Activated naive CD4-positive, alpha-beta T cell treated with anti-CD3 and anti-CD28 coated beads, Interleukin-2, amount 10 ng/mL, durations not matched to agents 7 days and 5 days (primary cell): Measurements from ENCODE around the gene SYT6.

Source experiments
- CTCF ChIA-PET: fragments of 350-600 bp; sonication (Branson Sonifier 250); formaldehyde crosslinking; loops from one replicate; lab custom pipeline; 2021; ENCODE audit warnings: antibody characterized with exemption; lab: Charles Lee
- DNase-seq: peaks from one replicate; pipeline ENCODE4 v3.0.0-alpha.2; 2020
- H3K27ac Mint-ChIP-seq: one replicate; pipeline ENCODE4 v1.8.0; 2021; ENCODE audit warnings: mild to moderate bottlenecking, moderate library complexity, mixed read lengths
- H3K27me3 Mint-ChIP-seq: one replicate; pipeline ENCODE4 v1.8.0; 2021; ENCODE audit warnings: mild to moderate bottlenecking, mixed read lengths
- H3K36me3 Mint-ChIP-seq: one replicate; pipeline ENCODE4 v1.8.0; 2021; ENCODE audit warnings: mixed read lengths
- H3K4me1 Mint-ChIP-seq: one replicate; pipeline ENCODE4 v1.8.0; 2021; ENCODE audit warnings: mixed read lengths
- H3K4me3 Mint-ChIP-seq: one replicate; pipeline ENCODE4 v1.8.0; 2021; ENCODE audit warnings: mild to moderate bottlenecking, moderate library complexity, mixed read lengths
- H3K9me3 Mint-ChIP-seq: one replicate; pipeline ENCODE4 v1.8.0; 2021; ENCODE audit warnings: mixed read lengths

Gene SYT6

DNA sequence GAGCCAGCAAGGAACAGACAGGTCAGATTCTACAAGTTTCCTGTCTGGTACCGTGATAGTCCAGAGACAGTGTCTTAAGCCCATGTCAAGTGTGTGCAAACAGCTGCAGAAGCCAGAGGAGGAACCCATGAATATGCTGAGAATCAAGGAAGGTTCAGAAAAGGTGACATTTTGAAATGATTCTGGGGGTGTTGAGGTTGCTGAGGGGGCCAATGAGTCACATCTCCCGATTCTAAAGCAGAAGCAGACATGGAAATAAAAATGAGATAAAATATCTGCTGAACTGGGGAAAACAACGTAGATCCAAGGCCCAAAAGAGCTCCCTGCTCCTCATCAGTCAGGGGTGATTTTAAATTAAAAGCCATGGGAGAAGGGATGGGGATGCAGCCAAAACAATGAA, 15.8 kb upstream of the SYT6 start:
- peaks cover 8% of the 10 kb centered on the region for H3K27me3 Mint-ChIP-seq
- no peak overlapping the region for H3K4me3 Mint-ChIP-seq
- H3K9me3 Mint-ChIP-seq, result no peaks in the 10 kb centered on the region
- CTCF ChIA-PET, result no interaction called here
- H3K4me1 Mint-ChIP-seq, result no peaks in the 10 kb centered on the region
- no peak overlapping the region for H3K27ac Mint-ChIP-seq
- no peak for DNase-seq
- H3K36me3 Mint-ChIP-seq, result no peaks in the 10 kb centered on the region

DNA sequence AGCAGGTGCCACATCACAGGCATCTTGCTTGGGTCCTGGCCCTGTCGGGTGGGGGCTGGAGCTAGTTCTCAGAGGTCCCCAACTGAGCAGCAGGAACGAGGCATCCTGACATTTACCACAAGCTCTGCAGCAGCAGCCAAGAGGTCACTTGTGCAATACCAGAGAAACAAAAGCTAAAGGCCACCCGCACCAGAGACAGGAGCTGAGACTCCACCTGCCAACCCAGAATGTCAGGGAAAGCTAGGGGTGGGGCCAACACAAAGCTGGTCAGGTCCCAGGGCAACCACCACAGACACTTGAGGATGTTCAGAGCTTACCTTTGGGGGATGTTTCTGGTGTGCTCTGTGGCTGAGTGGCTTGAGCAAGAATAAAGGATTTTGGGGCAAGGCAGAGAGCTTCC, 13.6 kb upstream of the SYT6 start:
- Mint-ChIP-seq H3K27me3 (peaks cover 13% of the 10 kb centered on the region), H3K4me1 (no peaks in the 10 kb centered on the region), H3K36me3 (no peaks in the 10 kb centered on the region), H3K9me3 (no peaks in the 10 kb centered on the region), H3K4me3 (no peak overlapping the region), H3K27ac (no peak overlapping the region)
- no peak for DNase-seq
- CTCF ChIA-PET, result no interaction called here

- no peak for DNase-seq
- no peaks in the 10 kb centered on the region for H3K9me3 Mint-ChIP-seq
- H3K36me3 Mint-ChIP-seq, result no peaks in the 10 kb centered on the region
- H3K4me3 Mint-ChIP-seq, result no peak overlapping the region
- no peak overlapping the region for H3K27ac Mint-ChIP-seq
- H3K4me1 Mint-ChIP-seq, result no peaks in the 10 kb centered on the region
- peaks cover 21% of the 10 kb centered on the region for H3K27me3 Mint-ChIP-seq
- CTCF ChIA-PET, result no interaction called here
Observed at GRCh38 chr1:114164840-114165543, 11.3 kb upstream of the SYT6 start.

DNA sequence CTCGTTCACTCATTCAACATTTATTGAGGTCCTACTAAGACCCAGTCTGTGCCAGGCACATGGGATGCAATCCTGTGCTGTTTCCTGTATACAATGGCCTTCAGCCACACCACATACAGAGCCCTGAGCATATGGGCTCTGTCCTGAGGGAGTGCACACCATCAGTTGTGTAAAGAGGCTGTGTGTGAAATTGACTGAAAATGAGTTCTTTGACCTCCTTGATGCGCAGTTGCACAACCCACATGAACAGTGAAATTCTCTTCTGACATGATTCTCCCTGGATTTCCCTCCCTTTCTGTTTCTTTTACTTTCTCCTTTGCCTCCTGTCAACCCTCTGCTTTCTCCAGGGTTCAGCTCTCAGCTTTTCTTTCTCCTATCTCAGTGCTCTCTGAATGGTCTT, 6.3 kb upstream of the SYT6 start:
- no peak for DNase-seq
- Mint-ChIP-seq H3K27ac (no peak overlapping the region), H3K27me3 (peaks cover 52% of the 10 kb centered on the region), H3K4me1 (no peaks in the 10 kb centered on the region), H3K4me3 (no peak overlapping the region), H3K36me3 (no peaks in the 10 kb centered on the region), H3K9me3 (no peaks in the 10 kb centered on the region)
- CTCF ChIA-PET, result no interaction called here

GRCh38 chr1:114157275-114157660, 3.6 kb upstream of the SYT6 start:
- H3K27ac Mint-ChIP-seq, result no peak overlapping the region
- H3K36me3 Mint-ChIP-seq, result no peaks in the 10 kb centered on the region
- no peak overlapping the region for H3K4me3 Mint-ChIP-seq
- H3K4me1 Mint-ChIP-seq, result peaks cover 8% of the 10 kb centered on the region
- CTCF ChIA-PET, result no interaction called here
- no peak for DNase-seq
- H3K27me3 Mint-ChIP-seq, result peaks cover 74% of the 10 kb centered on the region
- H3K9me3 Mint-ChIP-seq, result no peaks in the 10 kb centered on the region

- Mint-ChIP-seq H3K27ac (no peak overlapping the region), H3K36me3 (no peaks in the 10 kb centered on the region), H3K9me3 (no peaks in the 10 kb centered on the region), H3K27me3 (peaks cover 79% of the 10 kb centered on the region), H3K4me3 (no peak overlapping the region), H3K4me1 (peaks cover 8% of the 10 kb centered on the region)
- DNase-seq, result no peak
- CTCF ChIA-PET, result no interaction called here
Observed at GRCh38 chr1:114156538-114157274, 3.0 kb upstream of the SYT6 start.

GRCh38 chr1:114155706-114156105, 2.0 kb upstream of the SYT6 start:
- H3K4me3 Mint-ChIP-seq, result no peak overlapping the region
- no peak for DNase-seq
- peaks cover 8% of the 10 kb centered on the region for H3K4me1 Mint-ChIP-seq
- H3K36me3 Mint-ChIP-seq, result no peaks in the 10 kb centered on the region
- H3K27ac Mint-ChIP-seq, result no peak overlapping the region
- H3K9me3 Mint-ChIP-seq, result no peaks in the 10 kb centered on the region
- peaks cover 84% of the 10 kb centered on the region for H3K27me3 Mint-ChIP-seq
- CTCF ChIA-PET, result no interaction called here

DNA sequence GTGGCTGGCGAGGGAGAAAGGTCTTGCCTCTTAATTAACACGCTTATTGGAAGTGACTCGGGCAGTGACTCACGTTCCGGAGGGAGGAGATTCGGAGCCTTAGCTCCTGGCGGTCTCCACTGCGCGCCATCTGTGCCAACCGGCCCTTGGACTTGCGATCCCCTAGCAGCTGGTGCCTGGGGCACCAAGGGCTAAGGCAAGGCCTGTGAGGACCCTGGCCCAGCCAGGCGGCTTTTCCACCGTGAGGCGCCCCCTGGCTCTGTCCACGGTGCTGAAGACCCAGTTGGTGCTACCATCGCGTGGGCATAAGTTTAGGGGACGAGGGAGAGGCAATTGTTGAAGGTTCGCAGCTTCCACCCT, 1.3 kb upstream of the SYT6 start:
- CTCF ChIA-PET, result no interaction called here
- no peaks in the 10 kb centered on the region for H3K9me3 Mint-ChIP-seq

GRCh38 chr1:114154146-114154962, 685 bp upstream of the SYT6 start:
- Mint-ChIP-seq H3K27me3 (peaks cover 91% of the 10 kb centered on the region), H3K9me3 (no peaks in the 10 kb centered on the region), H3K36me3 (no peaks in the 10 kb centered on the region), H3K27ac (no peak overlapping the region), H3K4me3 (peak overlapping the region; percentile 8), H3K4me1 (peaks cover 8% of the 10 kb centered on the region)
- CTCF ChIA-PET, result no interaction called here
- DNase-seq, result no peak

More for the DNA sequence above, 1.3 kb upstream of the SYT6 start:
- H3K4me1 Mint-ChIP-seq, result peaks cover 8% of the 10 kb centered on the region
- no peak overlapping the region for H3K27ac Mint-ChIP-seq
- no peaks in the 10 kb centered on the region for H3K36me3 Mint-ChIP-seq
- peaks cover 89% of the 10 kb centered on the region for H3K27me3 Mint-ChIP-seq
- DNase-seq, result peak; percentile 36
- H3K4me3 Mint-ChIP-seq, result no peak overlapping the region

GRCh38 chr1:114152508-114153260, 985 bp downstream of the SYT6 start:
- peaks cover 97% of the 10 kb centered on the region for H3K27me3 Mint-ChIP-seq
- CTCF ChIA-PET, result no interaction called here
- no peak overlapping the region for H3K4me3 Mint-ChIP-seq
- H3K36me3 Mint-ChIP-seq, result no peaks in the 10 kb centered on the region
- no peak for DNase-seq
- no peaks in the 10 kb centered on the region for H3K9me3 Mint-ChIP-seq
- peaks cover 8% of the 10 kb centered on the region for H3K4me1 Mint-ChIP-seq
- no peak overlapping the region for H3K27ac Mint-ChIP-seq

GRCh38 chr1:114152089-114152507, 1.6 kb downstream of the SYT6 start:
- Mint-ChIP-seq H3K36me3 (no peaks in the 10 kb centered on the region), H3K4me1 (peaks cover 8% of the 10 kb centered on the region), H3K4me3 (no peak overlapping the region), H3K27ac (no peak overlapping the region), H3K27me3 (peaks cover 97% of the 10 kb centered on the region), H3K9me3 (no peaks in the 10 kb centered on the region)
- CTCF ChIA-PET, result no interaction called here
- no peak for DNase-seq

- no peak for DNase-seq
- Mint-ChIP-seq H3K36me3 (no peaks in the 10 kb centered on the region), H3K4me1 (peaks cover 8% of the 10 kb centered on the region), H3K27me3 (peaks cover 84% of the 10 kb centered on the region), H3K27ac (no peak overlapping the region), H3K4me3 (no peak overlapping the region), H3K9me3 (no peaks in the 10 kb centered on the region)
- CTCF ChIA-PET, result interaction anchor here (0.6 kb wide), 1 partner anchor 133 kb away, joined by 3 read pairs; no protein-coding TSS in a partner anchor
Observed at GRCh38 chr1:114150016-114150415, 3.7 kb downstream of the SYT6 start.

DNA sequence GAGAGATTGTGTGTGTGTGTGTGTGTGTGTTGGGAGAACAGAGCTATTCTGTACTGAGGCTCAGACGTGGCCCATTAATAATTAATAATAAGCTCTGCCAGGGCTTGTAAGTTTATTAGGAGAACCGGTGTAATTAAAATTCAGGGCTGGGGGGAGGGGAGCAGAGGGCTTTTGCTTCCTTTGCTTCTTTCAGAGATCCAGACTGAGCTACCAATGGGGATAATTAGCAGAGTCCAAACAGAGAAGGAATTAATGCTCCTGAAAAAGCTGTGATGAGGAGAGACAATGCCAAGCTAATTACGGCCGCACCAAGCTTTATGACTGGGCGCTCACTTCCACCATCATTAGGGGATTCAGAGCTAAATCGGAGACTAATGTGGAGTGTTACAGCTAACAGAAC, 4.5 kb downstream of the SYT6 start:
- CTCF ChIA-PET, result no interaction called here

More for the DNA sequence above, 4.5 kb downstream of the SYT6 start:
- Mint-ChIP-seq H3K27me3 (peaks cover 84% of the 10 kb centered on the region), H3K9me3 (no peaks in the 10 kb centered on the region), H3K36me3 (no peaks in the 10 kb centered on the region), H3K27ac (no peak overlapping the region), H3K4me1 (peaks cover 3% of the 10 kb centered on the region), H3K4me3 (no peak overlapping the region)
- no peak for DNase-seq
